ENCODE results near the gene BRSK2.

DNA sequence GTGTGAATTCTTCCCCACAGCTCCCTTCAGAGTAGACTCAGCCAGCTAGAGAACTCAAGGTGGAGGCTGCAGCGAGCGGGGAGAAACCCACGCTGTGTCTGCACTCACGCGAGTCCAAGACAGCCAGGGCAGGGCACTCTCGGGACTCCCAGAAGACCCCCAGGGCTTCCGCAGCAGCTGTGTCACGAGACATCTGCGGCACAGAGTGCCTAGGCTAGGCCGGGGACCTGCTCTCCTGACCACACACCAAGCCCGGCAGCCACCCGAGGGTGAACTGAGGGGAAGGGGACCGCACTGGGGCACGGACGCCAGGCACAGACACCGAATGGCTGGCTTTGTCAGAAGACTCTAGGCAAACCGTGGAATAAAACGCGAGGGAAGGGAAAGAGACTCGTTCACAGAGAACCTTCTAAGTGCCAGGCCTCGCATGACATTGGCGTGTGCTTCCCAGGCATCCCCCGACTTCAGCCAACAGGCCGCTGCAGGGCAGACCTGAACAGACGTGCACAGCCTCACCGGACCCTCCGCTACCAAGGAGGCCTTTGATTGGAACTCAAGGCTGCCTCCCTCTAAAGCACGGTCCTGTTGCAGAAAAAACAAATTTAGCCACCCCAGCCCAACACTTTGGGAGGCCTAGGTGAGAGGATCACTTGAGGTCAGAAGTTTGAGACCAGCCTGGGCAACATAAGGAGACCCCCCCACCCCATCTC is 115.0 kb downstream of the BRSK2 start:
- TF ChIP-seq CTCF (IDR thresholded peaks at IDR 0.05) (no peak), POLR2AphosphoS5 (IDR thresholded peaks at IDR 0.05) (no peak), POLR2A (IDR thresholded peaks at IDR 0.05) (no peak), EP300 (IDR thresholded peaks at IDR 0.05) (no peak)
